Activated naive CD4-positive, alpha-beta T cell (primary cell): ENCODE data around the gene AKT1.

Experiments used
- DNase-seq, 4 experiments: peaks; one replicate each; lab custom pipeline; 2025; lab: John Stamatoyannopoulos, UW

Gene AKT1

DNA sequence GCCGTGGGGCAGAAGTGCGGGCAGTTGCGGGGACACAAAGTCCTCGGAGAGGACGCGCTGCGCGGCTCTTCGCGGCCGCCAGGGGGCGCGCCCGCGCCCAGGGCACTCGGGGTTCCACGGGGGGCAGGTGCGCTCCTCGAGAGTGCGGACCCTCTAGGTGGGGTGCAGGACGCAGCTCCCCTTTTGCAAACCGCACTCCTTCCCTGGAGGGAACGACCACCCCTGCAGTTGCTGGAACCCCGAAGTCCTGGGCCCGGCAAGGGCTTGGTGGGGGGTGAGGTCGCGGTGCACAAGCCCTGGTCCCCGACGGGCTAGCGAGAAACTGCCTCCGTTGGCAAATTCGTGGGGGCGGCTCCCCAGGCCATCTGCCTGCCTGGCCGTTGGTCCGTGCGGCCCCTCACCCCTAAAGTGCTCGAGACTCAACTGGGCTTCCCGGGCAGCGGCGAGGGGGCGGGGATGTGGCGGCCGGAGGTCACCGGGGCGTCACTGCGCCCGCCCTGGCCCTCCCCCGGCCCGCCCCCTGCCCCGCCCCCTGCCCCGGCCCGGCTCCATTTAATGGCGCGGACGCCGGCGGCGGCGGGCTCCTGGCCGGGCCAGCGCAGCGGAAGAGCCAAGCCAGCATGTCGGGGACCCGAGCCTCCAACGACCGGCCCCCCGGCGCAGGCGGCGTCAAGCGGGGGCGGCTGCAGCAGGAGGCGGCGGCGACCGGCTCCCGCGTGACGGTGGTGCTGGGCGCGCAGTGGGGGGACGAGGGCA, 71.7 kb downstream of the AKT1 start, which contains the start of gene ADSS1:
Gene ADSS1, plus strand, starts transcription at position 579 of the 756 bp plus-strand sequence. Its CDS starts 42 bp downstream, at position 621.
- DNase-seq, result peak; percentile 21 to 55 (median 36)

- no peak for DNase-seq
Measured at GRCh38 chr14:104722938-104723650, 72.5 kb downstream of the AKT1 start.

DNA sequence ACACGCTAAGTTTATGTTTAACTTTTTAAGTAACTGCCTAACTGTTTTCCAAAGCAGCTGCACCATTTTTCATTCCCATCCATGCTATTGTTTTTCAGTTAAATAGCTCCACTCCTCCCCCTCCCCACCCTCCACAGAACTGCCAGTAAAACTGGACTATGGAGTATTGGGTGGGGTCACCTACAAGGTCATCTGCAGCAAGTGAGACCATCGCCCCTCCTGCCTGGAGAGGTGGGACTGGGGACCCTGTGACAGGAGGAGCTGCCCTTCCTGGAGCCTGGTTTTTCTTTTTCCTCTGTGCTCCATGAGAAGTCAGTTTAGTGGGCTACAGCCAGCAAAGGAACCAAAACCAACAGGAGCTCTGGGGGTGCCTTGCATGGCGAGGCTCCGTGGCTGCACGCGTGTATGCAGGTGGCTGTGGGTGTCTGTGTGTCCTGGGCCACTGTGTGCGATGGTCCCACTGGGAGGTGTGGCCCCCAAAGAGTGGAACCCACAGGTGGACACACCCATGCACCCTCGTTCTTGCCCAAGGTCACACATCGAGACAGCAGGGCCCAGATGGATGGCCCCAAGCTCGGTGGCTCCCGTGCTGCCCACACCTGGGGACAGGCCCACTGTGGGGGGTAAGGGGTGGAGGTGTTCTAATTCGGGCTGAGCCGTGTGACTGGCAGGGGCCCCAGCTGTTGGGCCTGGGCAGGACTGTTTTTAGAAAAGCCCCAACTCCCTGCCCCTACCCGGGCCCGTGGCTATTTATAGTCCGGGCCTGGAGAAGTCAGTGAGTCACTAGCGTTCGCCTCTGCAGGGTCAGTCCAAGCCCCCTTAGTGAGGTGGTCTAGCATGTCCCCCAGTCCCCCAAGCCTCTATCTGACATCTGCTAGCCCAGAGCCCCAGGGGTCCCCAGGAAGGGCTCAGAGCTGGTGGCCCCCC, 73.8 kb downstream of the AKT1 start:
- no peak for DNase-seq
